Bronchial smooth muscle cell (primary cell): ENCODE data around the gene TYW5. TPM values are rescaled to one million over a fixed set of nuclear protein-coding genes. Genes with fewer than 3 reads are reported as not detected.

ENCODE experiments used
- total RNA-seq: library from RNA; depleted of rRNA; stranded (reverse); fragments of >200 nt; gene quantifications from 2 replicates; pipeline ENCODE4 v1.2.1, GENCODE V29; 2014

Gene TYW5
- total RNA-seq, result 4.8 and 6.3 TPM in 2 replicates

GRCh38 chr2:199955339-199956061, at the start of gene TYW5, which contains the start of gene MAIP1:
Gene TYW5, minus strand, starts transcription at chr2:199955491. Its CDS starts 21 bp downstream, at chr2:199955470.
Gene MAIP1, plus strand, starts transcription at chr2:199955582. Its CDS starts 217 bp downstream, at chr2:199955799.

GRCh38 chr2:199911052-199911876, 44.0 kb downstream of the TYW5 start, which contains the start of gene C2orf69:
Gene C2orf69, plus strand, starts transcription at chr2:199911293. Its CDS starts 146 bp downstream, at chr2:199911439.

Other genes with a start within 250 kb of the TYW5 start
- 1.1 and 1.2 TPM in 2 replicates for gene FTCDNL1, start 104.3 kb downstream of the TYW5 start, total RNA-seq
- 5.0 and 8.7 TPM in 2 replicates for gene C2orf69, start 44.2 kb downstream of the TYW5 start, total RNA-seq
- 14.0 and 21.3 TPM in 2 replicates for gene MAIP1, start 91 bp upstream of the TYW5 start, total RNA-seq